Measurements from ENCODE around the gene PPP1R16B. TPM values are rescaled to one million over a fixed set of nuclear protein-coding genes. Genes with fewer than 3 reads are reported as not detected.

PPP1R16B gene
- total and polyA plus RNA-seq, 2 experiments from 2014 or later, result 0.15 TPM; not detected in 1

GRCh38 chr20:38804682-38805501 is 605 bp upstream of the PPP1R16B start:
- H3K27me3 ChIP-seq, result peaks cover 47% of the 10 kb centered on the region
- DNase-seq (ENCODE audit: low read depth in 1 of 2, low spot score in 1 of 2), result peak in 1 of 2 donors; percentile 40
- no peak overlapping the region for H3K27ac ChIP-seq

DNA sequence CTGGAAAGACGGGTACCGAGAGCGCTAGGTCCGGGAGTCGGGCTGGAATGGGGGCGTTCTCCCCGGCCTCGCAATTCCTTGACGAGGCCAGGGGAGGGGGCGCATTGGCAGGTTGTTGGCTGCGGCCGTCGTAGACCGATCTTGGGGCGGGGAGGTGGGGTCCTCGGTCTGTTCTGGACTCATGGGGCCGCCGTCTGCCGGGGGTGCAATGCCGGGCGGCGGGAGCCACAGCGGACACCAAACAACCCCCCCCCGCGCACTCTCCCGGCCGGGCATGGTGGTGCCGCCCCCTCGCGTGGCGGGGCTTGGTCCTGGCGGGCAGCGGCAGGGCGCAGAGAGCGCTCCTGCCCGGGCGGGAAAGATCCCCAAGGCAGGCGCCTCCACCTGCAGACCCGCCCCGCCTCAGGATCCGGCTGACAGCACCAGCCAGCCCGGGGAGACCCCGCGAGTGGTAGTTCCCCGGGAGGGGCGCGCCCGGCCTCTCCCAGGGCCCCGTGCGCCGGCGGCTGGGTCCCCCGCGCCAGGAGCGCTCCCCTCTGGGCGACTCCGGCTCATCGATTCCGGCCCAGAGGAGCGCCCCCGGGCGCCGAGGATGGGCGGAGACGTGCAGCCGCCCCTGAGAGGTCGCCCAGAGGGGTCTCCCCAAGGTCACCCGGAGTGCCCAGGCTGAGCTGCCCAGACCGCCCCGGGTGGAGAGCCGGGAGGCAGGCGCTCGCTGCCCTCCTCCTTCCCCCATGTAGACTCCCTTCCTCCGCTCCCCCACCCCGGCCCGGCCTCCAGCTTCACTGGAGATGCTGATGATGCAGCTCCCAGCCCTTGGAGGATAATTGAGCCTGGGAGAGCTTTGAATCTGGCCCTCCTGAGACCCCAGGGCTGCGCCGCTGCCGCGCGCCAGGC is 709 bp downstream of the PPP1R16B start:
- peak overlapping the region; percentile 37 for H3K4me3 ChIP-seq
- peaks cover 54% of the 10 kb centered on the region for H3K27me3 ChIP-seq
- H3K4me1 ChIP-seq (ENCODE audit: low read depth), result no peaks in the 10 kb centered on the region
- H3K9me3 ChIP-seq (ENCODE audit: low read depth), result no peaks in the 10 kb centered on the region
- H3K36me3 ChIP-seq, result no peaks in the 10 kb centered on the region
- DNase-seq (ENCODE audit: low read depth in 1 of 2, low spot score in 1 of 2), result peak in 1 of 2 donors; percentile 9
- TF ChIP-seq, protein P1, sequence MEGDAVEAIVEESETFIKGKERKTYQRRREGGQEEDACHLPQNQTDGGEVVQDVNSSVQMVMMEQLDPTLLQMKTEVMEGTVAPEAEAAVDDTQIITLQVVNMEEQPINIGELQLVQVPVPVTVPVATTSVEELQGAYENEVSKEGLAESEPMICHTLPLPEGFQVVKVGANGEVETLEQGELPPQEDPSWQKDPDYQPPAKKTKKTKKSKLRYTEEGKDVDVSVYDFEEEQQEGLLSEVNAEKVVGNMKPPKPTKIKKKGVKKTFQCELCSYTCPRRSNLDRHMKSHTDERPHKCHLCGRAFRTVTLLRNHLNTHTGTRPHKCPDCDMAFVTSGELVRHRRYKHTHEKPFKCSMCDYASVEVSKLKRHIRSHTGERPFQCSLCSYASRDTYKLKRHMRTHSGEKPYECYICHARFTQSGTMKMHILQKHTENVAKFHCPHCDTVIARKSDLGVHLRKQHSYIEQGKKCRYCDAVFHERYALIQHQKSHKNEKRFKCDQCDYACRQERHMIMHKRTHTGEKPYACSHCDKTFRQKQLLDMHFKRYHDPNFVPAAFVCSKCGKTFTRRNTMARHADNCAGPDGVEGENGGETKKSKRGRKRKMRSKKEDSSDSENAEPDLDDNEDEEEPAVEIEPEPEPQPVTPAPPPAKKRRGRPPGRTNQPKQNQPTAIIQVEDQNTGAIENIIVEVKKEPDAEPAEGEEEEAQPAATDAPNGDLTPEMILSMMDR (IDR thresholded peaks at IDR 0.05; ENCODE audit: low read depth, low read length), result no peak
- H3K27ac ChIP-seq, result no peak overlapping the region

More at GRCh38 chr20:38804682-38805501, 605 bp upstream of the PPP1R16B start:
- Histone ChIP-seq H3K4me3 (no peak overlapping the region), H3K9me3 (ENCODE audit: low read depth) (no peaks in the 10 kb centered on the region), H3K36me3 (no peaks in the 10 kb centered on the region), H3K4me1 (ENCODE audit: low read depth) (no peaks in the 10 kb centered on the region)
- TF ChIP-seq, protein P1 (IDR thresholded peaks at IDR 0.05; ENCODE audit: low read depth, low read length), result no peak

DNA sequence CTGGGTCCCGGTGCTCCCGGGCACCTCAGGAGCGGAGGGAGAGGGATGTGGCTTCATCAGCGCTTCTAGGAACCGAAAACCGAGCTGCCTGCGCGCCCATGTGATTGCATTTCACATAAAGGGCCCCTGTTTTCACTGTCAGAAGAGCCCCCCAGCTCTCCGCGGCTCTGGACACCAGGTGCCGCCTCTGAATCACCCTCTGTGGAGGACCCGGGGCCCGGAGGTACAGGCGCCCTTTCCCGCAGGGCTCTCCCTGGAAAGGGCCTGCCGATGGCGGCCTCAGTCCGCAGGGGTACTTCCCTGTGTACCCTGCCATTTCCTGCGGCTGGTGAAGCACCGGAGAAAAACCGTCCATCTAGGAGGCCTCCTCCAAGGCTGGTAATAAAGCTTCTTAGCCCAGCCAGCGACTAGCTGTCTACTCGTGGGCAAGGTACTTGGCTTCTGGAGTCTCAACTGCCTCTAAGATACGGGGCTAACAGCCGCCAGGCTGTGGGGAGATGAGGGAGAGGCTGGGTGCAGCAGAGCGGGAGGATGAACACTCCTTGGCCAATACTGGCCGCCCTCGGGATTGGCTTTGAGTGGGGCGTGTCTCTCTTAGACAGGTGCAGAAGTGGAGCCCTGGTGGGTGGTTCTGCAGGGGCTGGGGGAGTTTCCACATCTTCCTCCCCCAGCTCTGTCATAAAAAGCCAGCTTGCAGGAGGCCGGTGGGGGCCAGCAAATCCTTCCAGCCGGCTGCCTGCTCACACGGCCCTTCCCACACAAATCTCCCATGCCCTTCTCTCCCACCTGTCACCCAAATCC is 1.6 kb downstream of the PPP1R16B start:
- H3K27me3 ChIP-seq, result peaks cover 54% of the 10 kb centered on the region
- no peaks in the 10 kb centered on the region for H3K9me3 ChIP-seq (ENCODE audit: low read depth)
- TF ChIP-seq, protein P1 (IDR thresholded peaks at IDR 0.05; ENCODE audit: low read depth, low read length), result no peak
- H3K27ac ChIP-seq, result no peak overlapping the region
- no peak for DNase-seq (ENCODE audit: low read depth in 1 of 2, low spot score in 1 of 2)
- peak overlapping the region; percentile 37 for H3K4me3 ChIP-seq
- H3K36me3 ChIP-seq, result no peaks in the 10 kb centered on the region
- no peaks in the 10 kb centered on the region for H3K4me1 ChIP-seq (ENCODE audit: low read depth)

GRCh38 chr20:38809942-38810341 is 4.4 kb downstream of the PPP1R16B start:
- no peak overlapping the region for H3K27ac ChIP-seq
- H3K4me1 ChIP-seq (ENCODE audit: low read depth), result no peaks in the 10 kb centered on the region
- H3K4me3 ChIP-seq, result no peak overlapping the region
- DNase-seq (ENCODE audit: low read depth in 1 of 2, low spot score in 1 of 2), result no peak
- no peaks in the 10 kb centered on the region for H3K9me3 ChIP-seq (ENCODE audit: low read depth)
- no peaks in the 10 kb centered on the region for H3K36me3 ChIP-seq
- TF ChIP-seq, protein P1 (IDR thresholded peaks at IDR 0.05; ENCODE audit: low read depth, low read length), result no peak
- H3K27me3 ChIP-seq, result peaks cover 54% of the 10 kb centered on the region

Data from cardiac muscle cell (in vitro differentiated cells and primary cell).